CD4-positive, alpha-beta T cell (primary cell): ENCODE measurements around the gene OCA2. TPM values are rescaled to one million over a fixed set of nuclear protein-coding genes. Genes with fewer than 3 reads are reported as not detected.

ENCODE experiments used
- ATAC-seq: fragments of 200-7000 bp; cut with Tn5 transposase; one replicate; pipeline ENCODE4 v1.10.0; 2022; ENCODE audit warnings: mild to moderate bottlenecking; ENCODE audit not compliant: poor library complexity
- CTCF ChIA-PET: fragments of 350-600 bp; sonication (Branson Sonifier 250); formaldehyde crosslinking; loops from one replicate; lab custom pipeline; 2021; ENCODE audit warnings: antibody characterized with exemption, inconsistent platforms; lab: Charles Lee
- POLR2A ChIA-PET: fragments of 350-600 bp; sonication (Branson Sonifier 250); formaldehyde crosslinking; loops from one replicate; lab custom pipeline; 2021; ENCODE audit warnings: antibody characterized with exemption, inconsistent platforms; lab: Charles Lee
- DNase-seq, 14 experiments: peaks; one replicate each; pipeline ENCODE4 v3.0.0-alpha.2; 2013 to 2020; ENCODE audit warnings: mixed read lengths in 2 of 14
- H3K27ac ChIP-seq, 2 donors: one replicate each; pipeline versions ENCODE4 v1.5.1 to v1.7.0; 2013; ENCODE audit warnings: low read length in 2 of 2, low read depth in 1 of 2, mild to moderate bottlenecking in 1 of 2
- H3K27me3 ChIP-seq, 2 experiments: 1 replicate in 1 of 2; 2 replicates in 1 of 2; pipeline versions ENCODE4 v1.6.1 to v1.7.0; 2013; ENCODE audit warnings: low read length in 2 of 2, control low read depth in 1 of 2, mild to moderate bottlenecking in 1 of 2, moderate library complexity in 1 of 2; ENCODE audit not compliant: insufficient read depth in 2 of 2, control insufficient read depth in 1 of 2
- H3K36me3 ChIP-seq: one replicate; pipeline ENCODE4 v1.6.1; 2013; ENCODE audit warnings: low read length, control low read depth; ENCODE audit not compliant: insufficient read depth
- H3K4me1 ChIP-seq: one replicate; pipeline ENCODE4 v1.6.1; 2013; ENCODE audit warnings: low read length, control low read depth; ENCODE audit not compliant: insufficient read depth
- H3K4me3 ChIP-seq: one replicate; pipeline ENCODE4 v1.5.1; 2013; ENCODE audit warnings: mild to moderate bottlenecking, low read length, moderate library complexity
- H3K9me3 ChIP-seq, 2 experiments: 1 replicate in 1 of 2; 2 replicates in 1 of 2; pipeline versions ENCODE4 v1.6.1 to v1.7.0; 2013; ENCODE audit warnings: low read length in 2 of 2, mild to moderate bottlenecking in 2 of 2, control low read depth in 1 of 2, moderate library complexity in 1 of 2; ENCODE audit not compliant: control insufficient read depth in 1 of 2, insufficient read depth in 1 of 2
- H3K27ac Mint-ChIP-seq: one replicate; pipeline ENCODE4 v1.8.0; 2020; ENCODE audit warnings: mixed read lengths
- H3K27me3 Mint-ChIP-seq: one replicate; pipeline ENCODE4 v1.8.0; 2021; ENCODE audit warnings: mixed read lengths
- H3K36me3 Mint-ChIP-seq: one replicate; pipeline ENCODE4 v1.8.0; 2021; ENCODE audit warnings: low read depth, mixed read lengths
- H3K4me1 Mint-ChIP-seq: one replicate; pipeline ENCODE4 v1.8.0; 2021; ENCODE audit warnings: low read depth, mixed read lengths
- H3K4me3 Mint-ChIP-seq: one replicate; pipeline ENCODE4 v1.8.0; 2020; ENCODE audit warnings: mild to moderate bottlenecking, mixed read lengths
- H3K9me3 Mint-ChIP-seq: one replicate; pipeline ENCODE4 v1.8.0; 2020; ENCODE audit warnings: mixed read lengths
- CTCF ChIP-seq: fragments of 200-600 bp; IDR thresholded peaks from one replicate; pipeline ENCODE4 v1.8.0; 2022; ENCODE audit warnings: antibody characterized with exemption, mild to moderate bottlenecking
- intact Hi-C, 2 experiments: fragments of 100-400 bp; cut with DNase I in 1 of 2; cut with micrococcal nuclease in 1 of 2; formaldehyde crosslinking; loops; one replicate each; pipeline versions ENCODE4 v1.15.1 to v1.9.0; 2023 to 2025; cut with DNase I, micrococcal nuclease
- total RNA-seq, 174 experiments: library from RNA in 2 of 174; stranded (reverse) in 2 of 174; gene quantifications; one replicate each; pipeline ENCODE4 v1.2.3 and lab custom pipeline; 2021 to 2026

The OCA2 gene
- total RNA-seq, 2 experiments from 2014 or later: not detected

GRCh38 chr15:27865926-27866325 lies 233.2 kb downstream of the OCA2 start:
- intact Hi-C loops: no loop called here
- Mint-ChIP-seq H3K27me3 (no peaks in the 10 kb centered on the region), H3K4me3 (no peak overlapping the region), H3K36me3 (no peaks in the 10 kb centered on the region), H3K4me1 (no peaks in the 10 kb centered on the region), H3K27ac (no peak overlapping the region), H3K9me3 (peaks cover 2% of the 10 kb centered on the region)
- no peak overlapping the region for H3K27ac ChIP-seq
- H3K9me3 ChIP-seq: peaks cover 0 to 31% of the 10 kb centered on the region in 2 experiments
- no peak for TF ChIP-seq CTCF
- no peaks in the 10 kb centered on the region for H3K4me1 ChIP-seq
- no peaks in the 10 kb centered on the region for H3K36me3 ChIP-seq
- POLR2A ChIA-PET: no interaction called here
- no peak overlapping the region for H3K4me3 ChIP-seq
- ATAC-seq: no peak
- no peak for DNase-seq
- CTCF ChIA-PET: no interaction called here
- H3K27me3 ChIP-seq: no peaks in the 10 kb centered on the region

GRCh38 chr15:27865323-27865922 lies 233.7 kb downstream of the OCA2 start:
- no peak for TF ChIP-seq CTCF
- ChIA-PET POLR2A (no interaction called here), CTCF (no interaction called here)
- DNase-seq (no peak), ATAC-seq (no peak)
- Histone ChIP-seq H3K4me1 (no peaks in the 10 kb centered on the region), H3K4me3 (no peak overlapping the region), H3K9me3 (peaks cover 0 to 31% of the 10 kb centered on the region in 2 experiments), H3K27me3 (no peaks in the 10 kb centered on the region), H3K27ac (no peak overlapping the region), H3K36me3 (no peaks in the 10 kb centered on the region)
- H3K36me3 Mint-ChIP-seq: no peaks in the 10 kb centered on the region
- peaks cover 3% of the 10 kb centered on the region for H3K9me3 Mint-ChIP-seq
- H3K27me3 Mint-ChIP-seq: no peaks in the 10 kb centered on the region
- H3K4me1 Mint-ChIP-seq: no peaks in the 10 kb centered on the region
- no peak overlapping the region for H3K4me3 Mint-ChIP-seq
- intact Hi-C loops: no loop called here
- no peak overlapping the region for H3K27ac Mint-ChIP-seq

- H3K27ac ChIP-seq: no peak overlapping the region
- no peaks in the 10 kb centered on the region for H3K36me3 Mint-ChIP-seq
Measured at GRCh38 chr15:27864719-27865118, 234.4 kb downstream of the OCA2 start.

More at GRCh38 chr15:27864719-27865118, 234.4 kb downstream of the OCA2 start:
- DNase-seq: no peak
- Mint-ChIP-seq H3K4me1 (no peaks in the 10 kb centered on the region), H3K4me3 (no peak overlapping the region), H3K27me3 (no peaks in the 10 kb centered on the region), H3K27ac (no peak overlapping the region), H3K9me3 (peaks cover 3% of the 10 kb centered on the region)
- no peak for ATAC-seq
- Histone ChIP-seq H3K4me1 (no peaks in the 10 kb centered on the region), H3K36me3 (no peaks in the 10 kb centered on the region), H3K27me3 (no peaks in the 10 kb centered on the region), H3K4me3 (no peak overlapping the region), H3K9me3 (peaks cover 0 to 26% of the 10 kb centered on the region in 2 experiments)
- intact Hi-C loops: no loop called here
- CTCF ChIA-PET: no interaction called here
- POLR2A ChIA-PET: no interaction called here
- TF ChIP-seq CTCF: no peak
